A549 (cell line): Measurements from ENCODE around the gene KCNAB1. TPM values are rescaled to one million over a fixed set of nuclear protein-coding genes. Genes with fewer than 3 reads are reported as not detected.

Experiments used
- ATAC-seq, 2 experiments: fragments of 200-7000 bp in 1 of 2; fragments of >200 bp in 1 of 2; cut with Nextera tagmentation in 1 of 2; cut with Tn5 transposase in 1 of 2; 3 replicates each; pipeline versions ENCODE4 v1.8.0 to v1.9.1; 2018 to 2020; ENCODE audit warnings: mild to moderate bottlenecking in 1 of 2, moderate library complexity in 1 of 2
- CTCF ChIA-PET: fragments of 300-600 bp; sonication (Branson Sonifier 250); formaldehyde crosslinking; extraction: SDS; loops from one replicate; lab custom pipeline; 2021; ENCODE audit warnings: antibody characterized with exemption, inconsistent platforms; lab: Yijun Ruan, JAX
- POLR2A ChIA-PET: fragments of 350-600 bp; formaldehyde crosslinking; extraction: SDS; loops from one replicate; lab custom pipeline; 2021; ENCODE audit warnings: antibody characterized with exemption, inconsistent platforms; lab: Yijun Ruan, JAX
- DNase-seq, 2 experiments: peaks; one replicate each; pipeline versions ENCODE4 v3.0.0 to v3.0.0-alpha.2; 2011 to 2016; ENCODE audit warnings: low read depth in 1 of 2, low spot score in 1 of 2
- FAIRE-seq: peaks from 2 replicates; lab custom pipeline; 2011; peaks lifted over from hg19 to GRCh38; lab: Jason Lieb, UNC
- H3K27ac ChIP-seq, 2 experiments: fragments of >200 bp; sonication (Bioruptor Twin); formaldehyde crosslinking; 3 replicates each; pipeline ENCODE4 v1.5.1; 2016 to 2017
- H3K4me1 ChIP-seq: fragments of >200 bp; sonication (Bioruptor Twin); formaldehyde crosslinking; 3 replicates; pipeline ENCODE4 v1.6.1; 2016
- H3K4me2 ChIP-seq: fragments of >200 bp; sonication (Bioruptor Twin); formaldehyde crosslinking; 3 replicates; pipeline ENCODE4 v1.6.1; 2016
- H3K4me3 ChIP-seq: fragments of >200 bp; sonication (Bioruptor Twin); formaldehyde crosslinking; 3 replicates; pipeline ENCODE4 v1.5.1; 2016
- H3K9me3 ChIP-seq: fragments of >200 bp; sonication (Bioruptor Twin); formaldehyde crosslinking; 3 replicates; pipeline ENCODE4 v1.6.1; 2016
- BHLHE40 ChIP-seq: IDR thresholded peaks from 2 replicates; pipeline ENCODE4 v1.6.1; 2012; ENCODE audit warnings: low read depth, low read length, inconsistent platforms
- CEBPB ChIP-seq, 2 experiments: fragments of >200 bp in 1 of 2; sonication (Bioruptor Twin) in 1 of 2; formaldehyde crosslinking in 1 of 2; IDR thresholded peaks; 2 replicates each; pipeline ENCODE4 v1.6.1; 2012 to 2016
- EHMT2 ChIP-seq: fragments of 200-600 bp; sonication (generic); IDR thresholded peaks from 2 replicates; pipeline ENCODE4 v1.6.1; 2016; ENCODE audit warnings: antibody characterized with exemption, low read depth, mild to moderate bottlenecking, moderate library complexity
- ELK1 ChIP-seq: fragments of 150-350 bp; IDR thresholded peaks from 2 replicates; pipeline ENCODE4 v1.6.1; 2014; ENCODE audit warnings: low read depth, mild to moderate bottlenecking, low read length
- HEYL ChIP-seq: fragments of 250-450 bp; sonication (Bioruptor Pico); IDR thresholded peaks from 2 replicates; pipeline ENCODE4 v1.8.0; 2021; ENCODE audit warnings: mild to moderate bottlenecking, moderate library complexity
- MAZ ChIP-seq: fragments of 150-350 bp; IDR thresholded peaks from 2 replicates; pipeline ENCODE4 v1.6.1; 2014; ENCODE audit warnings: antibody characterized with exemption, low read depth, low read length, borderline replicate concordance
- MYC ChIP-seq: IDR thresholded peaks from 2 replicates; pipeline ENCODE4 v1.6.1; 2012; ENCODE audit warnings: mild to moderate bottlenecking, inconsistent platforms, low read length, improper control_type of control experiment, borderline replicate concordance
- NR3C1 ChIP-seq: fragments of >200 bp; sonication (Bioruptor Twin); formaldehyde crosslinking; IDR thresholded peaks from 3 replicates; pipeline ENCODE4 v1.6.1; 2017
- PBX3 ChIP-seq: IDR thresholded peaks from 2 replicates; pipeline ENCODE4 v1.6.1; 2012
- POLR2A ChIP-seq: IDR thresholded peaks from 2 replicates; pipeline ENCODE4 v1.6.1; 2012; ENCODE audit warnings: mild to moderate bottlenecking, low read length
- RARB ChIP-seq: fragments of 250-450 bp; sonication (Bioruptor Pico); IDR thresholded peaks from 2 replicates; pipeline ENCODE4 v1.8.0; 2021; ENCODE audit warnings: mild to moderate bottlenecking, moderate library complexity
- RCOR1 ChIP-seq: fragments of 150-350 bp; IDR thresholded peaks from 2 replicates; pipeline ENCODE4 v1.6.1; 2014; ENCODE audit warnings: antibody characterized with exemption, low read length, low read depth
- RFX5 ChIP-seq: fragments of 450-650 bp; IDR thresholded peaks from 2 replicates; pipeline ENCODE4 v1.7.1; 2014; ENCODE audit warnings: antibody characterized with exemption, mild to moderate bottlenecking, moderate library complexity
- SREBF2 ChIP-seq: fragments of 450-650 bp; IDR thresholded peaks from 2 replicates; pipeline ENCODE4 v1.6.1; 2014; ENCODE audit warnings: mild to moderate bottlenecking, moderate library complexity
- TP53 ChIP-seq: fragments of 250-450 bp; sonication (Bioruptor Pico); IDR thresholded peaks from 2 replicates; pipeline ENCODE4 v1.5.0; 2021; ENCODE audit warnings: mild to moderate bottlenecking, moderate library complexity
- ZNF302 ChIP-seq: fragments of 250-450 bp; sonication (Bioruptor Pico); IDR thresholded peaks from 2 replicates; pipeline ENCODE4 v1.9.0; 2021; ENCODE audit warnings: inconsistent platforms, mild to moderate bottlenecking, moderate library complexity
- ZSCAN20 ChIP-seq: fragments of 250-450 bp; sonication (Bioruptor Pico); IDR thresholded peaks from 2 replicates; pipeline ENCODE4 v1.8.0; 2022; ENCODE audit warnings: mild to moderate bottlenecking, moderate library complexity
- WGBS: methylation state at CpG from one replicate; pipeline ENCODE4 v1.1.6; 2017; ENCODE audit errors: missing lambda C conversion rate; 5-methylcytosine and 5-hydroxymethylcytosine counted together
- polyA plus RNA-seq, 4 experiments: library from polyadenylated mRNA; depleted of rRNA in 3 of 4; stranded (reverse); fragments of >200 nt; fragmentation: RNase III in 1 of 4; extraction: RNeasy Plus Mini Kit Qiagen cat#74134 plus additional on column Dnase treatment in 1 of 4; gene quantifications; 2 replicates in 3 of 4; 3 replicates in 1 of 4; pipeline ENCODE4 v1.2.3, GENCODE V29; 2011 to 2017
- TF ChIP-seq, protein P1 (sequence below): fragments of 200-600 bp; sonication (generic); IDR thresholded peaks from 2 replicates; pipeline ENCODE4 v1.6.1; 2016; ENCODE audit warnings: antibody characterized with exemption, mild to moderate bottlenecking, moderate library complexity

Gene KCNAB1
- polyA plus RNA-seq, 2 of the 4 experiments (the other 2 are of a cell fraction) = not detected

DNA sequence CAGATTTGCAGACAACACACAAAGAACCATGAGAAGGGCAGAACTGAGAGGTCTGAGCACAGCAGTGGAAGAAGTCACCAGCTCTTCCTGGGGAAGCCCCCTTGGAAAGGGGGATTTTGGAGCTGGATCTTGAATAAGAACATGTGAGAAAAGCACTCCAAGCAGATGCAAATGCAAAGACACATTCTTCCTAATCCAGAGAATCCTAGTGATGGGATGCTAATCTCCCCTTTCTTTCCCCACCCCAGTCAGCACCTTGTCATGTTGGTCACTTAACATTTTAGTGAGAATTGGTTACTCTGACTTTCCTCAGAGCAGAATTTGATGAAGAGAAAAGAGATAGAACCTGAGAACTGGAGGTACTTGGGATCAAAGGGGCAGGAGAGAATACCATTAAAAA lies 286.0 kb downstream of the KCNAB1 start (continued):
- TF ChIP-seq ZNF302 (CRISPR knock-in tag) = no peak

GRCh38 chr3:156407617-156408225 lies 287.3 kb downstream of the KCNAB1 start:
- no peak for TF ChIP-seq EHMT2
- TF ChIP-seq, protein P1, sequence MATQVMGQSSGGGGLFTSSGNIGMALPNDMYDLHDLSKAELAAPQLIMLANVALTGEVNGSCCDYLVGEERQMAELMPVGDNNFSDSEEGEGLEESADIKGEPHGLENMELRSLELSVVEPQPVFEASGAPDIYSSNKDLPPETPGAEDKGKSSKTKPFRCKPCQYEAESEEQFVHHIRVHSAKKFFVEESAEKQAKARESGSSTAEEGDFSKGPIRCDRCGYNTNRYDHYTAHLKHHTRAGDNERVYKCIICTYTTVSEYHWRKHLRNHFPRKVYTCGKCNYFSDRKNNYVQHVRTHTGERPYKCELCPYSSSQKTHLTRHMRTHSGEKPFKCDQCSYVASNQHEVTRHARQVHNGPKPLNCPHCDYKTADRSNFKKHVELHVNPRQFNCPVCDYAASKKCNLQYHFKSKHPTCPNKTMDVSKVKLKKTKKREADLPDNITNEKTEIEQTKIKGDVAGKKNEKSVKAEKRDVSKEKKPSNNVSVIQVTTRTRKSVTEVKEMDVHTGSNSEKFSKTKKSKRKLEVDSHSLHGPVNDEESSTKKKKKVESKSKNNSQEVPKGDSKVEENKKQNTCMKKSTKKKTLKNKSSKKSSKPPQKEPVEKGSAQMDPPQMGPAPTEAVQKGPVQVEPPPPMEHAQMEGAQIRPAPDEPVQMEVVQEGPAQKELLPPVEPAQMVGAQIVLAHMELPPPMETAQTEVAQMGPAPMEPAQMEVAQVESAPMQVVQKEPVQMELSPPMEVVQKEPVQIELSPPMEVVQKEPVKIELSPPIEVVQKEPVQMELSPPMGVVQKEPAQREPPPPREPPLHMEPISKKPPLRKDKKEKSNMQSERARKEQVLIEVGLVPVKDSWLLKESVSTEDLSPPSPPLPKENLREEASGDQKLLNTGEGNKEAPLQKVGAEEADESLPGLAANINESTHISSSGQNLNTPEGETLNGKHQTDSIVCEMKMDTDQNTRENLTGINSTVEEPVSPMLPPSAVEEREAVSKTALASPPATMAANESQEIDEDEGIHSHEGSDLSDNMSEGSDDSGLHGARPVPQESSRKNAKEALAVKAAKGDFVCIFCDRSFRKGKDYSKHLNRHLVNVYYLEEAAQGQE = no peak
- TF ChIP-seq SREBF2 = no peak
- no peak for TF ChIP-seq ZNF302 (CRISPR knock-in tag)
- TF ChIP-seq MAZ = no peak
- TF ChIP-seq HEYL (CRISPR knock-in tag) = no peak
- TF ChIP-seq RFX5 = no peak
- no peak overlapping the region for H3K27ac ChIP-seq
- FAIRE-seq (no peak), DNase-seq (no peak), ATAC-seq (no peak)
- H3K4me1 ChIP-seq = no peaks in the 10 kb centered on the region
- H3K4me3 ChIP-seq = no peak overlapping the region
- CTCF ChIA-PET = interaction anchor here (0.9 to 1.0 kb wide), 2 partner anchors 102 to 257 kb away, joined by 3 read pairs; no protein-coding TSS in a partner anchor
- WGBS = 58% methylated on average over 11 of the region's 11 CpGs
- H3K4me2 ChIP-seq = no peak overlapping the region
- H3K9me3 ChIP-seq = no peaks in the 10 kb centered on the region
- POLR2A ChIA-PET = no interaction called here

DNA sequence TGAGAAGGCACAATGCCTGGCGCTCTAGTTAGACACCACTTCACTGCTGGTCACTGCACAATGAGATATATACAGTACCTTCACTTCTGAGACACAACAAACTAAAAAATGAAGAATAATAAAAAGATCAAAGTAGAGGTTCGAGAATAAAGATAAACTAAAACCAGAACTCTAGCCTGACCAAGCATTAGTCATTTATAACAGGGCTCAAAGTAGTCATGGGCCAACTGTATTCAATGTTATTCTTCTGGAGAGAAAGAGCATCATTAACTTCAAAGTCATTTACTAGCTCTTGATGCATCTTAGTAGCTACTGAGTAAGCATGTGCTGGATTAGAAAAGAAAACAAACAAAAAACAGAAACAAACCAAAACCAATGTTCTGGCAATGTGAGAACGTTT lies 289.3 kb downstream of the KCNAB1 start:
- no peak overlapping the region for H3K27ac ChIP-seq
- H3K4me3 ChIP-seq = no peak overlapping the region
- H3K4me2 ChIP-seq = no peak overlapping the region
- H3K4me1 ChIP-seq = no peaks in the 10 kb centered on the region
- CTCF ChIA-PET = interaction anchor here (1.3 to 2.1 kb wide), 2 partner anchors 27 to 98 kb away, joined by 3 to 6 read pairs; no protein-coding TSS in a partner anchor
- TF ChIP-seq CEBPB (IDR thresholded peaks at IDR 0.05) (no peak), ZNF302 (CRISPR knock-in tag) (no peak), TP53 (CRISPR knock-in tag) (no peak), PBX3 (no peak), BHLHE40 (no peak), RCOR1 (no peak), RARB (CRISPR knock-in tag) (no peak), NR3C1 (no peak), RFX5 (no peak), ZSCAN20 (CRISPR knock-in tag) (no peak), POLR2A (no peak), MYC (no peak), ELK1 (no peak)
- 23% methylated on average over 3 of the region's 3 CpGs for WGBS
- POLR2A ChIA-PET = interaction anchor here (0.6 kb wide), 1 partner anchor 212 kb away, joined by 3 read pairs; no protein-coding TSS in a partner anchor
- H3K9me3 ChIP-seq = no peaks in the 10 kb centered on the region
- FAIRE-seq = no peak
- no peak for ATAC-seq
- DNase-seq = no peak
